CD8-positive, alpha-beta memory T cell (primary cell): ENCODE measurements around the gene SYCP2. TPM values are rescaled to one million over a fixed set of nuclear protein-coding genes. Genes with fewer than 3 reads are reported as not detected.
A peak's percentile ranks its signal among the peaks of the same experiment; 100 is the strongest.

Experiments
- CTCF ChIA-PET: fragments of 350-600 bp; sonication (Branson Sonifier 250); formaldehyde crosslinking; loops from one replicate; lab custom pipeline; 2021; ENCODE audit warnings: antibody characterized with exemption; lab: Charles Lee
- POLR2A ChIA-PET: fragments of 350-600 bp; sonication (Branson Sonifier 250); formaldehyde crosslinking; loops from one replicate; lab custom pipeline; 2021; ENCODE audit warnings: antibody characterized with exemption; lab: Charles Lee
- DNase-seq, 5 donors: peaks; one replicate each; pipeline versions ENCODE4 v3.0.0 to v3.0.0-alpha.2; 2020 to 2022; ENCODE audit warnings: mixed read lengths in 1 of 5
- H3K27ac ChIP-seq: one replicate; pipeline ENCODE4 v1.7.0; 2013; ENCODE audit warnings: low read depth, mild to moderate bottlenecking, low read length, moderate library complexity
- H3K27me3 ChIP-seq: 2 replicates; pipeline ENCODE4 v1.7.0; 2013; ENCODE audit warnings: low read length, mild to moderate bottlenecking; ENCODE audit not compliant: insufficient read depth, poor library complexity, severe bottlenecking
- H3K36me3 ChIP-seq: 2 replicates; pipeline ENCODE4 v1.7.0; 2013; ENCODE audit warnings: mild to moderate bottlenecking, low read length, moderate library complexity; ENCODE audit not compliant: insufficient read depth
- H3K4me1 ChIP-seq: 2 replicates; pipeline ENCODE4 v1.7.0; 2013; ENCODE audit warnings: mild to moderate bottlenecking, low read length, moderate library complexity; ENCODE audit not compliant: insufficient read depth
- H3K4me3 ChIP-seq: 2 replicates; pipeline ENCODE4 v1.7.0; 2013; ENCODE audit warnings: mild to moderate bottlenecking, low read length
- H3K9me3 ChIP-seq: 2 replicates; pipeline ENCODE4 v1.7.0; 2013; ENCODE audit warnings: mild to moderate bottlenecking, low read length
- H3K27ac Mint-ChIP-seq, 8 donors: one replicate each; pipeline ENCODE4 v1.8.0; 2020 to 2021; ENCODE audit warnings: mixed read lengths in 8 of 8, mild to moderate bottlenecking in 6 of 8, inconsistent platforms in 3 of 8, moderate library complexity in 3 of 8
- H3K27me3 Mint-ChIP-seq, 2 donors: one replicate each; pipeline ENCODE4 v1.8.0; 2020 to 2021; ENCODE audit warnings: mixed read lengths in 2 of 2, mild to moderate bottlenecking in 1 of 2, moderate library complexity in 1 of 2
- H3K36me3 Mint-ChIP-seq, 3 donors: one replicate each; pipeline ENCODE4 v1.8.0; 2020 to 2021; ENCODE audit warnings: mixed read lengths in 3 of 3, inconsistent platforms in 1 of 3, mild to moderate bottlenecking in 1 of 3
- H3K4me1 Mint-ChIP-seq, 3 donors: one replicate each; pipeline ENCODE4 v1.8.0; 2020 to 2021; ENCODE audit warnings: mixed read lengths in 3 of 3, inconsistent platforms in 1 of 3, mild to moderate bottlenecking in 1 of 3
- H3K4me3 Mint-ChIP-seq, 7 donors: one replicate each; pipeline ENCODE4 v1.8.0; 2020 to 2021; ENCODE audit warnings: mixed read lengths in 7 of 7, mild to moderate bottlenecking in 6 of 7, moderate library complexity in 4 of 7, inconsistent platforms in 2 of 7
- H3K9me3 Mint-ChIP-seq, 5 donors: one replicate each; pipeline ENCODE4 v1.8.0; 2020 to 2022; ENCODE audit warnings: mixed read lengths in 5 of 5, mild to moderate bottlenecking in 3 of 5, moderate library complexity in 2 of 5, inconsistent platforms in 1 of 5
- polyA plus RNA-seq: library from polyadenylated mRNA; unstranded; fragments of 300-500 nt; fragmentation: Illumina TruSeq; gene quantifications from one replicate; pipeline ENCODE4 v1.2.3, GENCODE V29; 2021
- total RNA-seq, 2 experiments: library from RNA; stranded (reverse); gene quantifications; one replicate each; pipeline ENCODE4 v1.2.3, GENCODE V29; 2021

Gene SYCP2
- total and polyA plus RNA-seq, 3 experiments from 2014 or later, result 2.3 to 3.8 (median 3.4) TPM

- H3K36me3 ChIP-seq, result no peaks in the 10 kb centered on the region
- no peaks in the 10 kb centered on the region for H3K9me3 ChIP-seq
- H3K27me3 ChIP-seq, result no peaks in the 10 kb centered on the region
- ChIA-PET POLR2A (no interaction called here), CTCF (no interaction called here)
- no peak overlapping the region for H3K27ac ChIP-seq
- Mint-ChIP-seq H3K9me3 (peaks cover 0 to 2% (median 0%) of the 10 kb centered on the region in 5 donors), H3K4me3 (no peak overlapping the region), H3K27ac (no peak overlapping the region), H3K27me3 (peaks cover 5 to 13% of the 10 kb centered on the region in 2 donors), H3K36me3 (no peaks in the 10 kb centered on the region), H3K4me1 (no peaks in the 10 kb centered on the region)
- H3K4me3 ChIP-seq, result no peak overlapping the region
- DNase-seq, result no peak
- H3K4me1 ChIP-seq, result no peaks in the 10 kb centered on the region
Measured at GRCh38 chr20:59821201-59821600, 112.2 kb downstream of the SYCP2 start.

GRCh38 chr20:59820204-59821041 is 113.0 kb downstream of the SYCP2 start:
- CTCF ChIA-PET, result no interaction called here
- DNase-seq, result no peak
- H3K9me3 Mint-ChIP-seq, result peaks cover 0 to 2% (median 0%) of the 10 kb centered on the region in 5 donors
- H3K4me3 Mint-ChIP-seq, result no peak overlapping the region
- no peaks in the 10 kb centered on the region for H3K4me1 ChIP-seq
- no peak overlapping the region for H3K4me3 ChIP-seq
- no peaks in the 10 kb centered on the region for H3K36me3 ChIP-seq
- no peaks in the 10 kb centered on the region for H3K36me3 Mint-ChIP-seq
- no peak overlapping the region for H3K27ac ChIP-seq
- no peaks in the 10 kb centered on the region for H3K4me1 Mint-ChIP-seq
- no peaks in the 10 kb centered on the region for H3K27me3 ChIP-seq
- POLR2A ChIA-PET, result no interaction called here
- H3K27ac Mint-ChIP-seq, result peak overlapping the region in 1 of 8 donors; percentile 34
- H3K9me3 ChIP-seq, result no peaks in the 10 kb centered on the region
- H3K27me3 Mint-ChIP-seq, result peaks cover 5 to 13% of the 10 kb centered on the region in 2 donors

- peaks cover 5 to 13% of the 10 kb centered on the region in 2 donors for H3K27me3 Mint-ChIP-seq
- no peaks in the 10 kb centered on the region for H3K4me1 Mint-ChIP-seq
- no peak overlapping the region for H3K4me3 Mint-ChIP-seq
- no peaks in the 10 kb centered on the region for H3K36me3 Mint-ChIP-seq
- no peaks in the 10 kb centered on the region for H3K9me3 ChIP-seq
- POLR2A ChIA-PET, result no interaction called here
- peaks cover 0 to 2% (median 0%) of the 10 kb centered on the region in 5 donors for H3K9me3 Mint-ChIP-seq
- H3K4me1 ChIP-seq, result no peaks in the 10 kb centered on the region
- CTCF ChIA-PET, result no interaction called here
- no peak for DNase-seq
- H3K4me3 ChIP-seq, result no peak overlapping the region
- H3K36me3 ChIP-seq, result no peaks in the 10 kb centered on the region
- H3K27ac ChIP-seq, result no peak overlapping the region
- H3K27ac Mint-ChIP-seq, result peak overlapping the region in 1 of 8 donors; percentile 34
- no peaks in the 10 kb centered on the region for H3K27me3 ChIP-seq
Measured at GRCh38 chr20:59819496-59820203, 113.8 kb downstream of the SYCP2 start.

- Histone ChIP-seq H3K36me3 (no peaks in the 10 kb centered on the region), H3K27ac (no peak overlapping the region), H3K4me3 (no peak overlapping the region), H3K9me3 (no peaks in the 10 kb centered on the region), H3K4me1 (no peaks in the 10 kb centered on the region), H3K27me3 (no peaks in the 10 kb centered on the region)
- no peak for DNase-seq
- POLR2A ChIA-PET, result no interaction called here
- CTCF ChIA-PET, result no interaction called here
- Mint-ChIP-seq H3K27ac (no peak overlapping the region), H3K27me3 (peaks cover 5 to 13% of the 10 kb centered on the region in 2 donors), H3K4me3 (no peak overlapping the region), H3K9me3 (peaks cover 0 to 2% (median 0%) of the 10 kb centered on the region in 5 donors), H3K4me1 (no peaks in the 10 kb centered on the region), H3K36me3 (no peaks in the 10 kb centered on the region)
Measured at GRCh38 chr20:59818911-59819310, 114.5 kb downstream of the SYCP2 start.

GRCh38 chr20:59817846-59818615 is 115.4 kb downstream of the SYCP2 start:
- H3K4me1 Mint-ChIP-seq, result no peaks in the 10 kb centered on the region
- no peak for DNase-seq
- H3K27me3 ChIP-seq, result no peaks in the 10 kb centered on the region

GRCh38 chr20:59817406-59817805 is 116.0 kb downstream of the SYCP2 start:
- no peaks in the 10 kb centered on the region for H3K27me3 ChIP-seq
- ChIA-PET POLR2A (no interaction called here), CTCF (no interaction called here)
- H3K36me3 Mint-ChIP-seq, result no peaks in the 10 kb centered on the region
- H3K36me3 ChIP-seq, result no peaks in the 10 kb centered on the region
- H3K4me1 Mint-ChIP-seq, result no peaks in the 10 kb centered on the region
- H3K27ac ChIP-seq, result no peak overlapping the region
- H3K9me3 Mint-ChIP-seq, result peaks cover 0 to 2% (median 0%) of the 10 kb centered on the region in 5 donors
- no peaks in the 10 kb centered on the region for H3K4me1 ChIP-seq
- no peaks in the 10 kb centered on the region for H3K9me3 ChIP-seq
- no peak overlapping the region for H3K4me3 ChIP-seq
- no peak overlapping the region for H3K27ac Mint-ChIP-seq
- DNase-seq, result no peak
- no peak overlapping the region for H3K4me3 Mint-ChIP-seq
- H3K27me3 Mint-ChIP-seq, result peaks cover 3 to 13% of the 10 kb centered on the region in 2 donors

More at GRCh38 chr20:59817846-59818615, 115.4 kb downstream of the SYCP2 start:
- Histone ChIP-seq H3K4me3 (no peak overlapping the region), H3K9me3 (no peaks in the 10 kb centered on the region), H3K27ac (no peak overlapping the region), H3K36me3 (no peaks in the 10 kb centered on the region), H3K4me1 (no peaks in the 10 kb centered on the region)
- ChIA-PET CTCF (no interaction called here), POLR2A (no interaction called here)
- Mint-ChIP-seq H3K4me3 (no peak overlapping the region), H3K36me3 (no peaks in the 10 kb centered on the region), H3K27ac (no peak overlapping the region), H3K27me3 (peaks cover 5 to 13% of the 10 kb centered on the region in 2 donors), H3K9me3 (peaks cover 0 to 2% (median 0%) of the 10 kb centered on the region in 5 donors)

GRCh38 chr20:59816146-59816738 is 117.2 kb downstream of the SYCP2 start:
- POLR2A ChIA-PET, result no interaction called here

More at GRCh38 chr20:59816146-59816738, 117.2 kb downstream of the SYCP2 start:
- no peaks in the 10 kb centered on the region for H3K4me1 Mint-ChIP-seq
- peaks cover 3 to 13% of the 10 kb centered on the region in 2 donors for H3K27me3 Mint-ChIP-seq
- CTCF ChIA-PET, result no interaction called here
- no peaks in the 10 kb centered on the region for H3K9me3 ChIP-seq
- DNase-seq, result no peak
- H3K27ac Mint-ChIP-seq, result no peak overlapping the region
- no peak overlapping the region for H3K4me3 ChIP-seq
- no peak overlapping the region for H3K4me3 Mint-ChIP-seq
- no peaks in the 10 kb centered on the region for H3K4me1 ChIP-seq
- no peaks in the 10 kb centered on the region for H3K27me3 ChIP-seq
- H3K9me3 Mint-ChIP-seq, result no peaks in the 10 kb centered on the region
- H3K36me3 Mint-ChIP-seq, result no peaks in the 10 kb centered on the region
- H3K27ac ChIP-seq, result no peak overlapping the region
- no peaks in the 10 kb centered on the region for H3K36me3 ChIP-seq
